ENCODE data around the gene CDA.

GRCh38 chr1:20615946-20616846, 27.3 kb downstream of the CDA start:
- TF ChIP-seq CTCF (IDR thresholded peaks at IDR 0.05): no peak
- no peak for TF ChIP-seq POLR2A (IDR thresholded peaks at IDR 0.05)
